ENCODE measurements around the gene NCCRP1. TPM values are rescaled to one million over a fixed set of nuclear protein-coding genes. Genes with fewer than 3 reads are reported as not detected.

Gene NCCRP1
- total RNA-seq, 1 experiment from 2014 or later: not detected

- no peak overlapping the region for H3K4me3 Mint-ChIP-seq (ENCODE audit: unreplicated experiment)
- H3K27me3 Mint-ChIP-seq (ENCODE audit: insufficient read depth, unreplicated experiment): peaks cover 27% of the 10 kb centered on the region
- CTCF ChIA-PET: no interaction called here
- no TSS peak for BruUV-seq (replicated peaks)
- DNase-seq (ENCODE audit: unreplicated experiment): no peak
- H3K9me3 Mint-ChIP-seq (ENCODE audit: unreplicated experiment): no peaks in the 10 kb centered on the region
- intact Hi-C loops (cut with micrococcal nuclease): no loop called here
- no peak overlapping the region for H3K27ac Mint-ChIP-seq (ENCODE audit: low read depth, unreplicated experiment)
- no peaks in the 10 kb centered on the region for H3K36me3 Mint-ChIP-seq (ENCODE audit: insufficient read depth, unreplicated experiment)
- no peaks in the 10 kb centered on the region for H3K4me1 Mint-ChIP-seq (ENCODE audit: insufficient read depth, unreplicated experiment)
- TF ChIP-seq CTCF (IDR thresholded peaks at IDR 0.05; ENCODE audit: unreplicated experiment): no peak
- POLR2A ChIA-PET: no interaction called here
These were observed 10.6 kb downstream of the NCCRP1 start for GRCh38 chr19:39207293-39207836.

- H3K36me3 Mint-ChIP-seq (ENCODE audit: insufficient read depth, unreplicated experiment): no peaks in the 10 kb centered on the region
- BruUV-seq (replicated peaks): no TSS peak
- POLR2A ChIA-PET: no interaction called here
- H3K27me3 Mint-ChIP-seq (ENCODE audit: insufficient read depth, unreplicated experiment): peaks cover 20% of the 10 kb centered on the region
- H3K9me3 Mint-ChIP-seq (ENCODE audit: unreplicated experiment): no peaks in the 10 kb centered on the region
- CTCF ChIA-PET: no interaction called here
- no peaks in the 10 kb centered on the region for H3K4me1 Mint-ChIP-seq (ENCODE audit: insufficient read depth, unreplicated experiment)
- TF ChIP-seq CTCF (IDR thresholded peaks at IDR 0.05; ENCODE audit: unreplicated experiment): no peak
- no peak overlapping the region for H3K27ac Mint-ChIP-seq (ENCODE audit: low read depth, unreplicated experiment)
- DNase-seq (ENCODE audit: unreplicated experiment): no peak
- intact Hi-C loops (cut with micrococcal nuclease): no loop called here
- H3K4me3 Mint-ChIP-seq (ENCODE audit: unreplicated experiment): no peak overlapping the region
These were observed 11.5 kb downstream of the NCCRP1 start for GRCh38 chr19:39208175-39208795.

GRCh38 chr19:39209196-39209595 is 12.4 kb downstream of the NCCRP1 start:
- DNase-seq (ENCODE audit: unreplicated experiment): no peak
- TF ChIP-seq CTCF (IDR thresholded peaks at IDR 0.05; ENCODE audit: unreplicated experiment): no peak
- ChIA-PET CTCF (interaction anchor here (0.6 kb wide), 1 partner anchor 22 kb away, joined by 5 read pairs; no protein-coding TSS in a partner anchor), POLR2A (no interaction called here)
- intact Hi-C loops (cut with micrococcal nuclease): no loop called here
- BruUV-seq (replicated peaks): no TSS peak
- Mint-ChIP-seq H3K4me1 (ENCODE audit: insufficient read depth, unreplicated experiment) (no peaks in the 10 kb centered on the region), H3K27me3 (ENCODE audit: insufficient read depth, unreplicated experiment) (peaks cover 11% of the 10 kb centered on the region), H3K9me3 (ENCODE audit: unreplicated experiment) (no peaks in the 10 kb centered on the region), H3K27ac (ENCODE audit: low read depth, unreplicated experiment) (no peak overlapping the region), H3K4me3 (ENCODE audit: unreplicated experiment) (no peak overlapping the region), H3K36me3 (ENCODE audit: insufficient read depth, unreplicated experiment) (no peaks in the 10 kb centered on the region)

GRCh38 chr19:39211731-39212374 is 15.1 kb downstream of the NCCRP1 start:
- no peaks in the 10 kb centered on the region for H3K27me3 Mint-ChIP-seq (ENCODE audit: insufficient read depth, unreplicated experiment)
- no TSS peak for BruUV-seq (replicated peaks)
- POLR2A ChIA-PET: no interaction called here
- no peaks in the 10 kb centered on the region for H3K36me3 Mint-ChIP-seq (ENCODE audit: insufficient read depth, unreplicated experiment)
- no peak overlapping the region for H3K27ac Mint-ChIP-seq (ENCODE audit: low read depth, unreplicated experiment)
- intact Hi-C loops (cut with micrococcal nuclease): loop anchor here (1.0 kb wide), 1 partner anchor 116 kb away; no protein-coding TSS in a partner anchor
- no peaks in the 10 kb centered on the region for H3K9me3 Mint-ChIP-seq (ENCODE audit: unreplicated experiment)
- no peak overlapping the region for H3K4me3 Mint-ChIP-seq (ENCODE audit: unreplicated experiment)
- CTCF ChIA-PET: interaction anchor here (0.6 to 0.7 kb wide), 3 partner anchors 116 to 710 kb away, joined by 3 read pairs; no protein-coding TSS in a partner anchor
- peak; percentile 15 for DNase-seq (ENCODE audit: unreplicated experiment)
- no peak for TF ChIP-seq CTCF (IDR thresholded peaks at IDR 0.05; ENCODE audit: unreplicated experiment)
- no peaks in the 10 kb centered on the region for H3K4me1 Mint-ChIP-seq (ENCODE audit: insufficient read depth, unreplicated experiment)
